Measurements from ENCODE around the gene LAMTOR1. TPM values are rescaled to one million over a fixed set of nuclear protein-coding genes. Genes with fewer than 3 reads are reported as not detected.

LAMTOR1 gene
- total and polyA plus RNA-seq, 7 donors = 87.2 to 256 (median 123) TPM

DNA sequence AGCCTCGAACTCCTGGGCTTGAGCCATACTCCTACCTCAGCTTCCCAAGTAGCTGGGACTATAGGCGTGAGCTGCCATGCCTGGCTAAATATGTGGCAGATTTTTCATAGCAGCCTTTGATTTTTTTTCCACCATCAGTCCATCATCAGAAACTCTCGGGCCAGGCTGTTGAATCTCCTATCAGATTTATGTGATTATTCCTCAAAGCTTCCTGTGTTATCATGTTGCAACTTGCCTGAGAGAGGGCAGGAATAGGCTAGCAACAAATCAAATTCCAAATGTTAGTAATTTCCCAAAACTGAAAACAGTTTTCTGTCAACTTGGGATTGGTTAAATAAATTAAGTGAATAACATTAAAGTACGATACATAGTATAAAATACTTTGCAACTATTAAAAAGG is 19.0 kb downstream of the LAMTOR1 start:
- TF ChIP-seq POLR2AphosphoS5 (IDR thresholded peaks at IDR 0.05) (no peak), EP300 (IDR thresholded peaks at IDR 0.05) (no peak), POLR2A (IDR thresholded peaks at IDR 0.05) (no peak)
- Histone ChIP-seq H3K4me1 (peaks cover 0 to 17% (median 14%) of the 10 kb centered on the region in 4 donors), H3K9me3 (no peaks in the 10 kb centered on the region), H3K36me3 (peaks cover 0 to 5% (median 2%) of the 10 kb centered on the region in 4 donors), H3K4me3 (no peak overlapping the region), H3K27ac (no peak overlapping the region), H3K27me3 (no peaks in the 10 kb centered on the region)
- intact Hi-C loops (cut with DNase I) = no loop called here
- WGBS, 2 donors = 87 to 91% methylated on average over 4 of the region's 4 CpGs
- DNase-seq = no peak

DNA sequence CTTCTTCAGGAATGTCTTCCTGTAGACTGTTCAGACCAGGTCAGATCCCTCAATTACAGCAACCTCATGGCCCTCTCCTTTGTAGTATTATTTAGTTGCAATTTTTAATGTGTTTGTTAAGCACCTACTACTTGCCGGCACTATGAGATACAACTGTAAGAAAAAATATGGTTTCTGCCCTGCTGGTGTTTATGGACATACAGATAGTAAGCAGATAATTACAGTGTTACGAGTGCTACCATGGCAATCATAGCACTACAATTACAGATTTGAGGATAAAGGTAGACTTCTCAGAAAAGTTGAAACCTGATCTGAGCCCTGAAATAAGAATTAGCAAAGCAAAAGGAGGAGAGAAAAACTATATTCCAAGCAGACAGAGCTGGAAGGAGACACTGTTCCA is 19.7 kb downstream of the LAMTOR1 start:
- Histone ChIP-seq H3K36me3 (peaks cover 0 to 5% (median 0%) of the 10 kb centered on the region in 4 donors), H3K9me3 (no peaks in the 10 kb centered on the region), H3K27me3 (no peaks in the 10 kb centered on the region), H3K27ac (no peak overlapping the region), H3K4me3 (no peak overlapping the region), H3K4me1 (peaks cover 0 to 24% (median 21%) of the 10 kb centered on the region in 4 donors)
- intact Hi-C loops (cut with DNase I) = no loop called here
- WGBS, 2 donors = 25 to 75% methylated on average over 2 of the region's 2 CpGs
- DNase-seq = no peak
- TF ChIP-seq, protein P1, sequence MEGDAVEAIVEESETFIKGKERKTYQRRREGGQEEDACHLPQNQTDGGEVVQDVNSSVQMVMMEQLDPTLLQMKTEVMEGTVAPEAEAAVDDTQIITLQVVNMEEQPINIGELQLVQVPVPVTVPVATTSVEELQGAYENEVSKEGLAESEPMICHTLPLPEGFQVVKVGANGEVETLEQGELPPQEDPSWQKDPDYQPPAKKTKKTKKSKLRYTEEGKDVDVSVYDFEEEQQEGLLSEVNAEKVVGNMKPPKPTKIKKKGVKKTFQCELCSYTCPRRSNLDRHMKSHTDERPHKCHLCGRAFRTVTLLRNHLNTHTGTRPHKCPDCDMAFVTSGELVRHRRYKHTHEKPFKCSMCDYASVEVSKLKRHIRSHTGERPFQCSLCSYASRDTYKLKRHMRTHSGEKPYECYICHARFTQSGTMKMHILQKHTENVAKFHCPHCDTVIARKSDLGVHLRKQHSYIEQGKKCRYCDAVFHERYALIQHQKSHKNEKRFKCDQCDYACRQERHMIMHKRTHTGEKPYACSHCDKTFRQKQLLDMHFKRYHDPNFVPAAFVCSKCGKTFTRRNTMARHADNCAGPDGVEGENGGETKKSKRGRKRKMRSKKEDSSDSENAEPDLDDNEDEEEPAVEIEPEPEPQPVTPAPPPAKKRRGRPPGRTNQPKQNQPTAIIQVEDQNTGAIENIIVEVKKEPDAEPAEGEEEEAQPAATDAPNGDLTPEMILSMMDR (IDR thresholded peaks at IDR 0.05) = no peak
- TF ChIP-seq POLR2AphosphoS5 (IDR thresholded peaks at IDR 0.05) = no peak
- TF ChIP-seq EP300 (IDR thresholded peaks at IDR 0.05) = no peak
- TF ChIP-seq POLR2A (IDR thresholded peaks at IDR 0.05) = no peak

DNA sequence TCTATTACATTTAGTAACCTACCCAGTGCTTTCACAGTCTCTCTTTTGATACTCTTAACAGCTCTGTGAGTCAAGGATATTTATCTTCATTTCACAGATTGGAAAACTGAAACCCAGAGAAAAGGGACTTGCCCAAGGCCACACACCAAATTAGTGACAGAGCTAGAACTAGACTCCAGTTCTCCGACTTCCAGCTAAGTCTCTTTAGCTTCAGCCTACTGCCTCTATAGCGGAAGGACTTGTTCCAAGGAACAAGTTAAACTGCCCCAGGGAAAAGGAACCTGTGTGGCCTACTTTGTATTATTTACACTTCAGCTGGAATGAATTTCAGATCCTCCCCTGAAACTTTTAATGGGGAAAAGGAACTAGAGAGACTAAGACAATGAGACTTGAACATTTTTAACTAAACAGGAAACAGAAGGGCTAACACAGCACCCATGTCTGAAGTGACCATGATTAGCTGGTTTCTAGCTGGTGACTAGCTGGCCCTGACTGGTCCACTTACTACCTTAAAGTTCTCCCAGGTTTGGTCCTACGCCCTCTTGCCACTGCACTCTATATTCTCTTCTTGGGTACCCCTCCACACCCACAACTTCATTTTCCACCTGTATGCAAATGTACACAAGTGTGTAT is 21.2 kb downstream of the LAMTOR1 start:
- Histone ChIP-seq H3K36me3 (no peaks in the 10 kb centered on the region), H3K27ac (peak overlapping the region in 3 of 4 donors; percentile 21 to 93 (median 92)), H3K4me3 (no peak overlapping the region), H3K4me1 (peaks cover 0 to 26% (median 23%) of the 10 kb centered on the region in 4 donors), H3K27me3 (no peaks in the 10 kb centered on the region), H3K9me3 (no peaks in the 10 kb centered on the region)
- no peak for TF ChIP-seq EP300 (IDR thresholded peaks at IDR 0.05)
- no peak for TF ChIP-seq POLR2AphosphoS5 (IDR thresholded peaks at IDR 0.05)
- TF ChIP-seq, protein P1 (IDR thresholded peaks at IDR 0.05) = no peak
- no peak for TF ChIP-seq POLR2A (IDR thresholded peaks at IDR 0.05)
- no peak for DNase-seq
- intact Hi-C loops (cut with DNase I) = loop anchor here (2.0 kb wide), 2 partner anchors 31 to 57 kb away; partner anchors contain the start of gene ANAPC15
- WGBS, 2 donors = 77 to 85% methylated on average over 3 of the region's 3 CpGs

DNA sequence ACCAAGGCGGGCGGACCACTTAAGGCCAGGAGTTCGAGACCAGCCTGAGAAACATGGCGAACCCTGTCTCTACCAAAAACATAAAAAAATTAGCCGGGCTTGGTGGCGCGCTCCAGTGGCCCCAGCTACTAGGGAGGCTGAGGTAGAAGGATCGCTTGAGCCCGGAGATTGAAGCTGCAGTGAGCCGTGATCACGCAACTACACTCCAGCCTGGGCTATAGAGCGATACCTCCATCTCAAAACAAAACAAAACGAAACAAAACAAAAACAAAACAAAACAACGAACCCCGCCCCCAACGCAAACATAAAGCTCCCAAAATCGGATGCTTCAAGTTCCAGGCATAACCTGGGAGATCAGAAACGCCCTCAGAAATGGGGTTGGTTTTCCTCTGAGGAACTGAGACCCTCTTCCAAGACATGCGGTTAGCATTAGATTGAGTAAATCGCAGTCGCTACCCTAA is 21.9 kb downstream of the LAMTOR1 start:
- intact Hi-C loops (cut with DNase I) = loop anchor here (2.0 kb wide), 2 partner anchors 32 to 56 kb away; partner anchors contain the start of gene ANAPC15
- Histone ChIP-seq H3K27ac (peak overlapping the region; percentile 91 to 94 (median 92)), H3K36me3 (no peaks in the 10 kb centered on the region), H3K4me1 (peaks cover 0 to 26% (median 23%) of the 10 kb centered on the region in 4 donors), H3K9me3 (no peaks in the 10 kb centered on the region), H3K27me3 (no peaks in the 10 kb centered on the region), H3K4me3 (peak overlapping the region; percentile 66 to 81 (median 72))
- 75 to 79% methylated on average over 21 of the region's 21 CpGs for WGBS, 2 donors
- no peak for DNase-seq
- no peak for TF ChIP-seq POLR2A (IDR thresholded peaks at IDR 0.05)
- TF ChIP-seq POLR2AphosphoS5 (IDR thresholded peaks at IDR 0.05) = no peak
- TF ChIP-seq EP300 (IDR thresholded peaks at IDR 0.05) = no peak
- TF ChIP-seq, protein P1 (IDR thresholded peaks at IDR 0.05) = no peak

DNA sequence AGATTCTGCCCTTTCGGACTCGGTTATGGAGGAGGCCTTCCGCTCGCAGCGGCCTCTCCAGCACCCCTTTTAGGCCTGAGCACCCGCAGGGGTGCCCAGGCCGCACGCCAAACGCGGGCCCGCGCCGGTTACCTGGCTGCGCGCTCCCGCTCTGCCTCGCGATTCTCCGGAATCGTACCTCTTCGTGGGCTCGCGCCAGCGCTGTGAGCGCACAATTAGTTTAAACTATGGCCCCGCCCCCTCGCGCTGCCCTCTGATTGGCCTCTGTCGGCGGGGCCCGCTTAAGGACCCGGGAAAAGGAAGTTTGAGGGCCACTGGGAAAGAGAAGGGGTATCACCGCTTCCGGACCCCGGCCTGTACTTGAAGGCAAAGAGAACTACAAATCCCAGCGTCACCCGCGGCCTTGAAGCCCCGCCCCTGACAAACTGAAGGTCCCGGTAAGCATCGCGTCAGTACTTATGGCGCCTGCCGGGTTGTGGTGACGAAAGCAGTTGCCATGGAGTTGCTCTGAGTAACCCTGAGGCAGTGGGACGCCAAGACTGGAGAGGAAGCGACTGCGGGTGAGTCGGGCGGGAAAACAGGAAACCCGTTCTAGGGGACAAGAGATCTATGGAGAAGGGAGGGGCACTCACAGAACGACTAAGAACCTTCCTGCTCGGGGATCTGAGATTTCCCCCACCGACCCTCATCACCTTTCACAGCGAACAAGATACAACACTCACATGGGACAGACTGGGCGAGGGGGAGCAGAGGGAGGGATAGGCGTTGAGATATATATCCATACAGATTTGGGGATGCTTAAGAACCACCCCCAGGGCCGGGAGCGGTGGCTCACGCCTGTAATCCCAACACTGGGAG is 22.5 kb downstream of the LAMTOR1 start, which contains the start of the genes LRRC51 and NUMA1:
Gene LRRC51 (plus strand): TSS at position 525 of the 858 bp plus-strand sequence. CDS start 8,234 bp downstream, outside the sequence.
Gene NUMA1 (minus strand): TSS at position 217 of the 858 bp plus-strand sequence. CDS start 44,599 bp downstream, outside the sequence.
- WGBS, 2 donors = 0 to 1% methylated on average over 60 of the region's 60 CpGs
- H3K36me3 ChIP-seq = no peaks in the 10 kb centered on the region
- DNase-seq = peak; percentile 100
- H3K27me3 ChIP-seq = no peaks in the 10 kb centered on the region
- peak within 1 kb of the TSS; percentile 91 to 94 (median 92) for H3K27ac ChIP-seq
- peaks cover 0 to 26% (median 23%) of the 10 kb centered on the region in 4 donors for H3K4me1 ChIP-seq
- TF ChIP-seq, protein P1 (IDR thresholded peaks at IDR 0.05) = no peak
- TF ChIP-seq POLR2AphosphoS5 (IDR thresholded peaks at IDR 0.05) (peak; percentile 72 to 91 (median 82)), POLR2A (IDR thresholded peaks at IDR 0.05) (peak; percentile 49 to 52)
- peak within 1 kb of the TSS; percentile 66 to 81 (median 72) for H3K4me3 ChIP-seq
- intact Hi-C loops (cut with DNase I) = loop anchor here (2.0 kb wide), 2 partner anchors 32 to 56 kb away; partner anchors contain the start of gene ANAPC15
- no peaks in the 10 kb centered on the region for H3K9me3 ChIP-seq
